GM18499 (cell line): Measurements from ENCODE around the gene MOCS2.

Source experiments
- ATAC-seq: cut with Tn5 transposase; IDR thresholded peaks from one replicate; pipeline ENCODE4 v1.9.1; 2021; ENCODE audit warnings: moderate number of reproducible peaks; ENCODE audit not compliant: insufficient read depth, unreplicated experiment

Gene MOCS2

DNA sequence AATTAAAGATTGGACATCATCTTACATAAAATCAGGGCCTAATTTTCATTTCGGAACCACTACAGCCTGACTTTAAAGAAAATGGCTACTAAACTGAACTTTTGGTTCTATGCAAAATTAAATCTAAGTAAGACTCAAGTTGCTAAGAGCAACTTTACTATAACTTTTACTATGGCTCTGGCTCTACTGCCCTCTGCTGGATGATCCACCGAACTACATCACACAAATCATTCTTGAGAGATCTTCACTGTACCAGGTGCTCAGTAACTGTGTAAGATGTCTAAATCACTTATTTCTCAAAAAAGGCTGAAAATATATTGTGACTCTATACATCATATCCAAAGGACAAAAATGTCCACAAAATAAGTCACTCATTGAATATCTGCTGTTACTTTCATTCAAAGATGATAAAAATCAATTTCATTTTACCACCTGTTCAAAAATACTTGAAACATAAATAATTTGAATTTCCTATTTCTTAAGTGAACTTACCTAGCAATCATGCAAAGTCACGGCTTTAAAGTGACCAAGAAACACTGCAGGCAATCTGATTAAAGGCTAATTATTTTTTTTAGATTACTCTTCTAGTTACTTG is 13.5 kb downstream of the MOCS2 start:
- ATAC-seq: peak; percentile 79

DNA sequence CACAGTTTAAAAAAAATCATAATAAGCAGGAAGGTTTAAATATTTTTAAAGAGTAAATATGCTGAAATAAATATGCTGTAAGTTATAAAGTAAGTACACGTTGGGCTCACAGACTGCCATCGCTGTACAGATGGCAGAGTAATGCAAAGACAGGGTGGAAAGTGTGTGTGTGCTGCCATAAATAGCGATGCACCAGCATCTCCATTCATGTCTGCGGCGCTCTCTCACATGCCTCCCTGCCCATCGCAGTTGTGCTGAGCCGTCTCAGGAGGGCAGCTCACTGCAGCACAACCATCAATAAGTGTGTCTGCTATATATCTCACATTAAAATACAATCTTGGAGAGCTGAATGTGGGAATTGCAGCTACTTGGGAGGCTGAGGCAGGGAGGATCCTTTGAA is 14.3 kb downstream of the MOCS2 start:
- no peak for ATAC-seq

- no peak for ATAC-seq
Observed at GRCh38 chr5:53092242-53092641, 17.3 kb downstream of the MOCS2 start.

DNA sequence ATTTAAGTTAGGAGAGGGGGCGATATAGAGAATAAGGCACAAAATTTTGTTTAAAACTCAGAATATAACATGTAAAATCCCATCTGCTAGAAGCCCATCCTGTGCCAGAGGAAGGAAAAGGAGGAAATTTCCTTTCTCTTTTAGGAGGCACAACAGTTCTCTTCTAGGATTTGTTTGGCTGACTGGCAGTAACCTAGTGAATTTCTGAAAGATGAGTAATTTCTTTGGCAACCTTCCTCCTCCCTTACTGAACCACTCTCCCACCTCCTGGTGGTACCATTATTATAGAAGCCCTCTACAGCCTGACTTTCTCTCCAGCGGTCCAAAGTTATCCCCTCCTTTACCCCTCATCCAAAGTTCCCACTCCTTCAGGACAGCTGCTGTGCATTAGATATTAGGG is 18.3 kb downstream of the MOCS2 start:
- ATAC-seq: no peak

GRCh38 chr5:53090229-53090628 is 19.3 kb downstream of the MOCS2 start:
- no peak for ATAC-seq

GRCh38 chr5:53089481-53089991 is 20.0 kb downstream of the MOCS2 start:
- peak; percentile 85 for ATAC-seq

- ATAC-seq: no peak
Observed at GRCh38 chr5:53087621-53088121, 21.9 kb downstream of the MOCS2 start.

DNA sequence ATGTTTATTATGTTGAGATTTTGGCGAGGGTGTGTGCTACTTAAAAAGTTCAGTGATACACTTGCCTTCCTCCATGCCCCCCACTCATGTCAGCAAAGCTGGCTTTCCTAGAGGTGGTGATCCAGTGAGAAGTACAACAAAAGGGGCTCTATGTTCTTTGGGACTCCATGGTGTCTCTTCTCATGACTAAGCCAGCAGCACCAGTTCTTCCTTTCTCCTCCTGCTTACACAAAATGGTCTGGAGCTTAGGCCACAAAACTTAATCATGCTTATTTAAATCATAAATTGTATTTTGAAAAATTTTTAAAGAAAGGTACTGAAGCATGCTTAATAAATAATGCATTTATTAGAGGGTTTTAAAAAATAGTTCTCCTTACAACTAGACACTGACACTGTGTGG is 22.4 kb downstream of the MOCS2 start:
- no peak for ATAC-seq

DNA sequence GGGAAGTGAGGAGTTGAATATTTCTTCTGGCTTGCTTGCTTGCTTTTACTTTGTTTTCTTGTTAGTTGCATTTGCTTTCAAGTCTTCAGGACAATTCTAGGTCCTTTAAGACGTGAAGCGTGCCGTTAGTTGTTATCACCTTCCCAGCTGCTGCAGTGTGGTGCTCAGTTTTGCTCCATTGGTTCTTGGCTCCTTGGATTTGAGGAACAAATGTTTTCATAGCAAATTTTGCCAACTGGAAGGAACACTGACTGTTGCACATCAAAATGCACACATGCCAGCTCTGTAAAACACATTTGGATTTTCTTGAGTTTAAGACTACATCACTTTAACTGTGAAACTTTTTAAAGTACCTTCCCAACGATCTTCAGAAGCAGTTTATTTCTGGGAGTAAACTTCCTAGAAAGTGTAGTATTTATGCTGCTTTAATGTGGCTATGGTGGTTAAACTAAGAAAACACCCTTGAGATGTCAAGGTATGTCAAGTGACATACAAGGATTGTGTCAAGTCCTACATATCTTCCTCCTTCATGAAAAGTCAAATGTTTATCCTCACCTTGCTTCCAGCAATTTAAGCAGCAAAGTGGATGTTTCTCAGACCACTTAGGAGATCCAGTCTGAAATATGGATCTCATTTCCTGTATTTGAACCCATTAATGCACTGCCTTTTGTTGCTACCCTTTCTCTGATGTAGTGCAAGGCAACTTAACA is 24.9 kb downstream of the MOCS2 start:
- ATAC-seq: no peak

DNA sequence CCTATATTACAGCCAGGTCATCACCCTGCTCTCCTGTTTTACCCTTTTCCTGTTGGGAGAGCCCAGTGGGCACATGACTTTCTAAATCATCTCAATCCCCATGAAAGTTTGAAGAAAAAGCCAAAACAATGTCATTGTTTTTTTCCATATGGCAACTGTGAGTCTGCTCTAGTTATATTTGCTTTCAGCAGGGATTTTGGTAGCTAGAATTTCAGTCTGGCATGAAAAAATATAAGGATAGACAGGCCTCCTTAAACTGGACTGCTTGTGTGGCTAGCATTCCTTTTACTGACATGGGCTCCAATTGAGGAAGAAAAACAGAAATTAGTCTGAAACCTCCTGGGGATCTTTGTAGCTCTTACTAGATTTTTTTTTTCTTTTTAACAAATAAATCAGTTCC is 25.6 kb downstream of the MOCS2 start:
- ATAC-seq: no peak

- ATAC-seq: no peak
Observed at GRCh38 chr5:53080271-53080670, 29.3 kb downstream of the MOCS2 start.

- no peak for ATAC-seq
Observed at GRCh38 chr5:53076014-53076583, 33.5 kb downstream of the MOCS2 start.

- no peak for ATAC-seq
Observed at GRCh38 chr5:53073348-53073747, 36.2 kb downstream of the MOCS2 start.

- ATAC-seq: no peak
Observed at GRCh38 chr5:53071738-53072137, 37.8 kb downstream of the MOCS2 start.

DNA sequence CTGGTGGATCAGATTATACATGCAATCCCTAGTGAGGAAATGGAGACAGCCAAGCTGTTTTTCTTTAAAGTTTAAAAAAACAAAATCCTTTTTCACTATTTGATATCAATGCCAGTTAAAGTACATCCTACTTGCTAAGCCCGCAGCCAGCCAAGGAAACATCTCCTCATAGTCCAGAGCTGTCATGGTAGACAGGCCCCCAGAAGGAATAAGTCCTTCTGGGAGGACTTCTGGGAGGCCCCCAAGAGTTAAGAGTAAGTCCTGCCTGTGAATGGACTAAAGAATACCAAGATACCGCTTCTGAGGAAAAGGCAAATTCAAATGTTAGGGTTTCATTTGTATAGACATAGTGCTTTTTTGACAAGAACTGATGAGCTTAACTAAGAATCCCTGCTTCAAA is 38.3 kb downstream of the MOCS2 start:
- no peak for ATAC-seq

DNA sequence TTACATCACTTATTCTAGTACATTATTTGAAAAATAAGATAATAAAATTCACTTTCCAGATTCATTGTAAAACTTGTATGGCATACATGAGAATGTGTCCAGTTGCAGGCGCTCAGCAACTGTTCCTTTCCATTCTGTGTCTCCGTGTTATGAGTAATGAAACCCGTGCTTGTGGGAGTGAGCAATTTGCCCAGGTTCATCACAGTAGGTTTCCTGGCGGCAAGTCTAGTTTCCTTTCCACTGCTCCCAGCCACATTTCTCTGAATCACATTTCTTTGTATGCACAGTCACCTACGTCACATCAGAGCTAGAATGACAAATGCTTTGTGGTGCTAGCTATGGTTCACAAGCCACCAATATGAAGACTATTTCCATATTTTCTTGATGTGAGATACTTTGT is 39.9 kb downstream of the MOCS2 start:
- no peak for ATAC-seq

DNA sequence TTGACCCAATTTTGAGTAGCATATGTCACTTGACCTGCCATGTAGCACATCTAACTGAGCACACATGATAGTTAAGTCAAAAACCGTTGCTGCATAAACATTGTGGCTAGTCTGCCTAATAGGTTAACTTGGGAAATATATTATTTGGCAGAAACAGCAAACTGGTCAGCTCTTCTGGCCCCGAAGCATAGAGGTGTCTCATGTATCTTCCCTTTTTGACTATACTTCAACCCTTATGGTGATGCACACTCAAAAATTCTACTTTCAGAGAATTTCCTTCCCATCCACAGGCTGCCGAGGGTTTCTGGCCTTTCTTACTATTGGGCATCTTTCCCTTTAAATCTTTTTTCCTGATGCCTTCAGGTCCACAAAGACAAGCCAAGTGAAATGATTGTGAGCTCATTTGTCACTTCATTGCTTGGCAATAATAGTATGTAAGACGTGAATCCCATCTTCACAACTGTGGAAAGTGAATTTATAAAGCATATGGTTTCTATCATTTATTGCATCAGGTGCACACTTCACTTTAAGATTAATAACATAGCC is 41.2 kb downstream of the MOCS2 start:
- no peak for ATAC-seq

GRCh38 chr5:53067641-53068040 is 41.9 kb downstream of the MOCS2 start:
- ATAC-seq: no peak

DNA sequence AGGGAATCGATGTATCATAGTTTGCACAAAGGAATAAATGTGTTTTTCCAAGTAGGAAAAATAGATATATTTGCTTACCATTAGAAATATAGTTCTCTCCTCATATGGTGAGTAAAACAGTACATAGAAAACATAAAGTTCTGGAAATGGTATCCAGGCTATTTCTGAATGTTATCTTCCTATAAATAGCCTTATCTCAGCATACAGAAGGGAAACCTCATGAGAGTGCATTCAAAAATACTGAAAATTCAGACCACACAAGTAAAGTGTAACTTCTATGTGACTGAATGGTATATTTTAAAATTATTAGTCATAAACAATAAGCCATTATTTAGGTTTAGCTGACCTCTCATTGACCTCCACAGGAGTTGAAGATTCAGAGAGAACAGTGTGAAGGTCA is 43.5 kb downstream of the MOCS2 start:
- no peak for ATAC-seq

- ATAC-seq: no peak
Observed at GRCh38 chr5:53063791-53064190, 45.8 kb downstream of the MOCS2 start.

DNA sequence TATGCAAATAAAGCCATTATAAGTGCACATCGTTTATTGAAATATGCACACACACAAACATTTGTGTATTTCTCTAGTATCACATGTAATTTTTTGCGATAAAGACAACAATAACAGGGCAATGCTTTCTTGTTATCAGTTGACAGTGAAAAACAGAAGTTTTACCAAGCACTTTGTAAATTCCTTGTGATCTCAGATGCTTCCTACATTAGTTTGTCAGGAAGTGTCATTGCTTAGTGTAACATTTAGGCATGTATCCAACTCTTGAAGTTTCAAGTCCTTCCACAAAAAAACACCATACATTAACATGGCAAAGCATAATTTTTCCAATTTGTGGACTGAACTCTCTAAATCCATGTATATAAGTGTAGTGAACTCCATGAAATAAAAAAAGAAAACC is 46.4 kb downstream of the MOCS2 start:
- ATAC-seq: no peak
